Measurements from ENCODE around the gene FUT8.

FUT8 gene

GRCh38 chr14:65772921-65773574 lies 360.5 kb downstream of the FUT8 start:
- no peak for TF ChIP-seq CTCF (IDR thresholded peaks at IDR 0.05; ENCODE audit: control insufficient read depth, insufficient read depth, low read depth, low read length, missing control alignments)
- H3K4me3 ChIP-seq (ENCODE audit: control insufficient read depth, low read depth, low read length), result no peak overlapping the region
- DNase-seq (ENCODE audit: low read depth), result no peak

GRCh38 chr14:65774041-65774440 lies 361.5 kb downstream of the FUT8 start:
- no peak for DNase-seq (ENCODE audit: low read depth)
- H3K4me3 ChIP-seq (ENCODE audit: control insufficient read depth, low read depth, low read length), result no peak overlapping the region
- TF ChIP-seq CTCF (IDR thresholded peaks at IDR 0.05; ENCODE audit: control insufficient read depth, insufficient read depth, low read depth, low read length, missing control alignments), result no peak

GRCh38 chr14:65776193-65776852 lies 363.8 kb downstream of the FUT8 start:
- DNase-seq (ENCODE audit: low read depth), result no peak
- TF ChIP-seq CTCF (IDR thresholded peaks at IDR 0.05; ENCODE audit: control insufficient read depth, insufficient read depth, low read depth, low read length, missing control alignments), result no peak
- H3K4me3 ChIP-seq (ENCODE audit: control insufficient read depth, low read depth, low read length), result no peak overlapping the region

GRCh38 chr14:65780566-65780965 lies 368.0 kb downstream of the FUT8 start:
- no peak for TF ChIP-seq CTCF (IDR thresholded peaks at IDR 0.05; ENCODE audit: control insufficient read depth, insufficient read depth, low read depth, low read length, missing control alignments)
- no peak overlapping the region for H3K4me3 ChIP-seq (ENCODE audit: control insufficient read depth, low read depth, low read length)
- DNase-seq (ENCODE audit: low read depth), result no peak

- no peak overlapping the region for H3K4me3 ChIP-seq (ENCODE audit: control insufficient read depth, low read depth, low read length)
- no peak for TF ChIP-seq CTCF (IDR thresholded peaks at IDR 0.05; ENCODE audit: control insufficient read depth, insufficient read depth, low read depth, low read length, missing control alignments)
- DNase-seq (ENCODE audit: low read depth), result no peak
These were observed 370.6 kb downstream of the FUT8 start for GRCh38 chr14:65783101-65783500.

- DNase-seq (ENCODE audit: low read depth), result no peak
- TF ChIP-seq CTCF (IDR thresholded peaks at IDR 0.05; ENCODE audit: control insufficient read depth, insufficient read depth, low read depth, low read length, missing control alignments), result no peak
- H3K4me3 ChIP-seq (ENCODE audit: control insufficient read depth, low read depth, low read length), result no peak overlapping the region
These were observed 371.0 kb downstream of the FUT8 start for GRCh38 chr14:65783576-65783975.
